Measurements from ENCODE around the gene MAGEB3. TPM values are rescaled to one million over a fixed set of nuclear protein-coding genes. Genes with fewer than 3 reads are reported as not detected.
"Not testable (repeated sequence)": the region's sequence is repeated elsewhere in the genome, so short reads cannot be mapped to it uniquely, and the experiment has no call there.

MAGEB3 gene
- not detected for total RNA-seq

DNA sequence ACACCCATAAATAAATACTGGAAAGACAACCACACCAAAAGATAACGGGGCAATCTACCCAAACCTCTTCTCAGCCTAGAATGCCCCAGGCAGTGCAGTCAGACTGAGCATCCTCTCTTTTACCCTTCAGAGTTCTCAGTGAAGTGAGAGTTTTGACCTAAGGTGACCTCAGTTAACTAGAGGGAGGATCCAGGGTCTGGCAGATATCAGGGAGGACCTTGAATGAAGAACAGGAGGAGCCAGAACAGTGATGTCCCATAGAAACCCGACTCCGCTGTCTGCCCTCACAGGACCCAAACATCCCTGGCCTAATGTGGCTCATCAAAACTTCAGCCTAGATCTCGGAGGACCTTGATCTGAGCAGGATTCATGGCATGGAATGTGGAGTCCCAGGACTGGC is at the start of gene MAGEB3:
Gene MAGEB3, plus strand, starts transcription at position 263 of the 400 bp plus-strand sequence. CDS start 5,268 bp downstream, outside the sequence.
- DNase-seq (ENCODE audit: low read depth in 2 of 3, low spot score in 2 of 3) = no peak

GRCh38 chrX:30181353-30181752 is 49.1 kb upstream of the MAGEB3 start:
- no peak for DNase-seq (ENCODE audit: low read depth in 2 of 3, low spot score in 2 of 3)

DNA sequence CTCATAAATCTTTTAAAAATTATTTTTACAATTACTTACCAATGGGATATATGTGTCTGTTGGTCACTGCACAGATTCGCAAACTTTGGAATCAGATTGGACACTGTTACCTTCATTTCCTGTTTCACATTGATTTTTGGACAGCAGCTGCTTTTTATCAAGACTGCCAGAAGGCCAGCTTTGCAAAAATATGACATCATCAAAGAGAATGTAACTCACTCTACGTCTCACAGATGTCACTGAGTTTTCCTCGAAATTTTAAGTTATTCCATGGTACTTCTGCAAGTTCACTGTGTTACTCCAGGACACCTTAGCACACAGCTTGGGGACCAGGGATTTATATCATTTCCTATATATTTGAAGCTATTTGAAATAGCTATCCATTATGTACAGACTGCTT is 46.9 kb upstream of the MAGEB3 start:
- no peak for DNase-seq (ENCODE audit: low read depth in 2 of 3, low spot score in 2 of 3)

DNA sequence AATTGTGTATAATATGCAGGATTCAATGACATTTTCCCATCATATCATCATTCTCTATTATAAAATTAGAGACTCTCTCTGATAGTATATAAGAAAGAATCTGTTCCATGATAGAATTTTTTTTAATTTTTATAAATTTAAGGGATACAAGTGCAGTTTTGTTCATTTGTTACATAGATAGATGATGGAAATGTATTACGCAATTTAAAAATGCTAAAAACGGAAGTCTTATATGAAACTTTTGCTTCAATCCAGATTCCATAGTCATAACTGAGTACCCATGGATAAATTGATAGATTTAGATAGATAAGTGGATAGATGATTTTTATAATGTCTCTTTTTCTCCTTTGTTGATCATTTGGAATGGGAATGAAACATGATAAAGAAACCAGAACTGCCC is 40.0 kb upstream of the MAGEB3 start:
- DNase-seq (ENCODE audit: low read depth in 2 of 3, low spot score in 2 of 3) = no peak

DNA sequence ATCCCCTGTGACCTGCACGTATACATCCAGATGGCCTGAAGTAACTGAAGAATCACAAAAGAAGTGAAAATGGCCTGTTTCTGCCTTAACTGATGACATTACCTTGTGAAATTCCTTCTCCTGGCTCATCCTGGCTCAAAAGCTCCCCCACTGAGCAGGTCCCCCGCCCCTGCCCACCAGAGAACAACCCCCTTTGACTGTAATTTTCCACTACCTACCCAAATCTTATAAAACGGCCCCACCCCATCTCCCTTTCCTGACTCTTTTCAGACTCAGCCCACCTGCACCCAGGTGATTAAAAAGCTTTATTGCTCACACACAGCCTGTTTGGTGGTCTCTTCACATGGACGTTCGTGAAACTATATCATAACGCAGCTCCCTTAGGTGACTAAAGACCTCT is 36.5 kb upstream of the MAGEB3 start:
- DNase-seq (ENCODE audit: low read depth in 2 of 3, low spot score in 2 of 3) = not testable (repeated sequence)

GRCh38 chrX:30196322-30196721 is 34.1 kb upstream of the MAGEB3 start:
- peak in 2 of 3 donors; percentile 3 to 24 for DNase-seq (ENCODE audit: low read depth in 2 of 3, low spot score in 2 of 3)

- no peak for DNase-seq (ENCODE audit: low read depth in 2 of 3, low spot score in 2 of 3)
Observed at GRCh38 chrX:30212172-30212571, 18.3 kb upstream of the MAGEB3 start.

GRCh38 chrX:30215357-30215843 is 15.1 kb upstream of the MAGEB3 start, which contains the start of gene MAGEB2:
TSS of gene MAGEB2 (plus strand) at chrX:30215563. CDS start at chrX:30218581, 3,018 bp downstream.
- DNase-seq (ENCODE audit: low read depth in 2 of 3, low spot score in 2 of 3) = no peak

DNA sequence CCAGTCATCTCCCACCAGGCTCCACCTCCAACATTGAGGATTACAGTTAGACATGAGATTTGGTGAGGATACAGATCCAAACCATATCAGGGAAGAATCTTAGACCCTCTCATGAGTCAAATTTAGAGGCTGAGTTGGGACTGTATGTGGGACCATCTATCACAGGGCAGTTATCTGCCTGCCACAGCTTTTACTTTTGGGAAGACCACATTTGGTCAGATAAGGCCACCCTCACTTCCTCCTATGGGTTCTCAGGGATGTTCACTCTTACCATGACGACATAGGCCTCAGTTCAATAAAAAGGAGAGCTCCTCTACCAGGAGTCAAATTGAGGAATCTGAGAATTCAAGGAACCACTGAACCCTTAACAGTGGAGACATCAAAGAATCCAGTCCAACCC is 13.0 kb upstream of the MAGEB3 start:
- peak in 2 of 3 donors; percentile 0 to 3 for DNase-seq (ENCODE audit: low read depth in 2 of 3, low spot score in 2 of 3)

DNA sequence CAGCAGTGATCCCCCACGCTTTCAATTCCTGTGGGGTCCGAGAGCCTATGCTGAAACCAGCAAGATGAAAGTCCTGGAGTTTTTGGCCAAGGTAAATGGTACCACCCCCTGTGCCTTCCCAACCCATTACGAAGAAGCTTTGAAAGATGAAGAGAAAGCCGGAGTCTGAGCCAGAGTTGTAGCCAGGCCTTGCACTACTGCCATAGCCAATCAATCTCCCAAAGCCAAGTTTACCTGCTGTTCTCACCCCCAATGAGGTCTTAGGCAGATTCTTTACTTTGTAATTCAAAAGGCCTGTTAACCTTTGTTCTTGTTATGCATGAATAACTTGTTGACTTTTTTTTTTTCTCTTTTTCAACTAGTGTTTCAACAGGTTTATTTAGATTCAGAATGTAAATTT is 11.1 kb upstream of the MAGEB3 start:
- DNase-seq (ENCODE audit: low read depth in 2 of 3, low spot score in 2 of 3) = no peak

- no peak for DNase-seq (ENCODE audit: low read depth in 2 of 3, low spot score in 2 of 3)
Observed at GRCh38 chrX:30220661-30221060, 9.8 kb upstream of the MAGEB3 start.

- DNase-seq (ENCODE audit: low read depth in 2 of 3, low spot score in 2 of 3) = no peak
Observed at GRCh38 chrX:30224536-30224935, 5.9 kb upstream of the MAGEB3 start.

DNA sequence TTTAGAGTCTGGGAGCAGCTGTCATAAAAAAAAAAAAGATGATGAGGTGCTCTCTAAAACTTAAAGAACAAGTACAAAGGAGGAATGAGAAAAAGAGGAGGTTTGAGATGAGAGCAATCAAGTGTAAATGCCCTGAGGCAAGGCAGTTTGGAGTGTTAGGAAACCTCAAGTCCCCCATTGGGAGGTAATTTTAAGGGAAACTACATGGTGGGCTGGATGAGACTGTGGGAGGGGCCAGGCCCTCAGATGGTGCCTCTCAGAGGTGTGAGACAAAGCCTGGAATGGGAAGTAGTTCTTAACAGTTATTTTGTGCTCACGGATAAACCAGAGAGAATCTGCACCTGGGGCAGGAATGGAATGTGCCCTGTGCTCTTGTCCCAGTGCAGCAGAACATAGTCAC is 1.9 kb upstream of the MAGEB3 start:
- no peak for DNase-seq (ENCODE audit: low read depth in 2 of 3, low spot score in 2 of 3)

DNA sequence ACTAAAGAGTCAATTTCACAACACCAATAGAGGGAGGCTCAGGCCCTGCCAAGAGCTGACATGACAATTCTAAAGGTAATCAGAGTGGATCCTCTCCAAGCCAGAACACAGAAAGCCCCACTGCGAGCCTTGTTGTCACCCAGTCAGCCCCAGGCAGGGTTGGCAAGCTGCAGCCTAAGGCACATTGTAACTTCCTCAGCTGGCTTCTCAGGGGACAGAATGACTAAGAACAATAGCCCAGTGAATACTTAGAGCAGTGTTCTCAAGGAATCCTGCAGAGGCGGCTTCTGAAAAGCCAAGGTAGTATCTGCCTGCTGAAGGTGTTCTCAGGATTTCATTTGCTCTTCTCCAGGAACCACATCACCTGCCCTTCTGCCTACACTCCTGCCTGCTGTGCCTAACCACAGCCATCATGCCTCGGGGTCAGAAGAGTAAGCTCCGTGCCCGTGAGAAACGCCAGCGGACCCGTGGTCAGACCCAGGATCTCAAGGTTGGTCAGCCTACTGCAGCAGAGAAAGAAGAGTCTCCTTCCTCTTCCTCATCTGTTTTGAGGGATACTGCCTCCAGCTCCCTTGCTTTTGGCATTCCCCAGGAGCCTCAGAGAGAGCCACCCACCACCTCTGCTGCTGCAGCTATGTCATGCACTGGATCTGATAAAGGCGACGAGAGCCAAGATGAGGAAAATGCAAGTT is 11.4 kb downstream of the MAGEB3 start, which contains the start of gene MAGEB4:
Gene MAGEB4, plus strand, starts transcription at position 277 of the 692 bp plus-strand sequence. Its CDS starts 136 bp downstream, at position 413.
- DNase-seq (ENCODE audit: low read depth in 2 of 3, low spot score in 2 of 3) = no peak

DNA sequence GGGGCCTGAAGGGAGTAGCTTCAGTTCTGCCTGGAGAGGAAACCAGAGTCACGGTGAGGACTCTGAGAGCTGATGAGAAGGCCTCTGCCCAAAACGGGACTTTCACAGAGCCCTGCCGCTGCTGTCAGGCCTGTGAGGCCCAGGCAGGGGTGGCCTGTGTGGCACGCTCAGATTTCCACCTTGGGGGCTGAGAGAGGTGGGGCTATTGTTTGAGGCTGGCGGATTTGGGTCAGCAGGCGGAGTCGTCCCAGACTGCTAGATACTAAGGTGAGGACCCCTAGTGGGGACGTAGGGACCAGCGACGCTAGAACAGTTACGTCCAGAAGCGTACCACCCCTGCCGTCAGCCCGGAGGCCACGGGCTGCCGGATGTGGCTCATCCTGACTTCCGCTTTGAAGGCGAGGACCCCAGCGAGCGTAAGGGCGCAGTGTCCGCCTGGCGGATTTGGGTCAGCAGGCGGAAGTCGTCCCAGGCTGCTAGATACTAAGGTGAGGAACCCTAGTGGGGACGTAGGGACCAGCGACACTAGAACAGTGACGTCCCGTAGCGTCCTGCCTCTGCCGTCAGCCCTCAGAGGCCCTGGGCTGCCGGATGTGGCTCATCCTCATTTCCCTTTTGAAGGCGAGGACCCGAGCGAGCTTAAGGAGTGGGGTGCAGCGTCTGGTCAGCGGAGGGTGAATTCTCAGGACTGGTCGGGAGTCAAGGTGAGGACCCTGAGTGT is 16.5 kb downstream of the MAGEB3 start, which contains the start of gene MAGEB1:
Gene MAGEB1, plus strand, starts transcription at position 378 of the 721 bp plus-strand sequence. CDS start 3,348 bp downstream, outside the sequence.
- no peak for DNase-seq (ENCODE audit: low read depth in 2 of 3, low spot score in 2 of 3)

DNA sequence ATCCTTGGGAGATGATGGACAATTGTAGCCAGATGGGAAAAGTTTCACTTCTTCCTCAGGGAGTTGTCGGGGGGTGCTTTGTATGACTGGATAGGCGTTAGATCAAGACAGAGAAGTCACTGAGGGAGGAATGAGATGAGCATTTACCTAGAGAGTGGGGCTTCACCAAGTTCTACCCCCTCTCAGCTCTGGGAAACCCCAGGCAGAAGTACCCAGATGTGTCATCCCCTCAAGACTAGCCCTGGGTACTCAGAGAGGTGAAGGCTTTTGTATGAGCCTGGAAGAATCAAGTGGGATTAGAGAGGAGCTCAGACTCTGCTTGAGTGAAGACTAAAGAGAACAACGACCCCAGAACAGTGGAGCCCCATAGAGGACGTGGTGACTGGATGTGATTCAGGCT is 18.4 kb downstream of the MAGEB3 start:
- no peak for DNase-seq (ENCODE audit: low read depth in 2 of 3, low spot score in 2 of 3)

DNA sequence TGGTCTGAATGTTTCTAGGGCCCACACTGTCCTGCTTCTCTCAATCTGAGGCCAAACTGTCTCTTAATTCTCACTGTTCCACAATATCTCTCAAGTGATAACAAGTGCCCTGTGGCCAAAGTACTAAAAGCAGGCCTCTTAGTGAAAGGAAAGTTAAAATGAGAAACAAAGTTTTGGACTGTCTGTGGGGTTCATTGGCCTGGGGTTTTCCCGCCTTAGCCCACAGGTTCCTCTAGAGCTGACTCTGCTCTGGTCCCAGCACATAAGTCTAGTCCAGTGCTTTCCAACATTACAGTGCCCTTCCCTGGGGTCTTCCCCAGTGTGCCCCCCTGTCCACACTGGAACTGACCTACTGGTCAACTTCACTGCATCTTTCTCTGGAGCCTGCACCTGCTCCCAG is 22.8 kb downstream of the MAGEB3 start:
- no peak for DNase-seq (ENCODE audit: low read depth in 2 of 3, low spot score in 2 of 3)

DNA sequence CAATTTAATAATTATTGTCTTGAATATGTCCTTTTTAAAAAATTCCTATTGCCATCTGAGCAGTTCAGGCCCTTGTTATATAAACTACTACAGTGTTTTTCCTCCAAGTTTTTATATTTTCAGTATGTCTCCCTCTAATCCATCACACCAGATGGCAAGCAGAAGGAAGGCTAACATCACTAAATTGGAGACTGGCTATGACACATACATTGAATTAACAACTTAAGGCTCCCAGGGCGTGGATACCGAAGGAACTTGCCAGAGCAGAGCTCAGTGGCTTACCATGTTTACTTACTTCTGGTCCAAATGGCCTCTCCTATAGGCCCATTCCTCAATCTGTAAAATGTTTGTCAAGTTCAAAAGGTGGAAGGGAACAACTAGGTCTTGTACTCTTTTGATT is 29.5 kb downstream of the MAGEB3 start:
- no peak for DNase-seq (ENCODE audit: low read depth in 2 of 3, low spot score in 2 of 3)

- no peak for DNase-seq (ENCODE audit: low read depth in 2 of 3, low spot score in 2 of 3)
Observed at GRCh38 chrX:30261012-30261411, 30.6 kb downstream of the MAGEB3 start.

DNA sequence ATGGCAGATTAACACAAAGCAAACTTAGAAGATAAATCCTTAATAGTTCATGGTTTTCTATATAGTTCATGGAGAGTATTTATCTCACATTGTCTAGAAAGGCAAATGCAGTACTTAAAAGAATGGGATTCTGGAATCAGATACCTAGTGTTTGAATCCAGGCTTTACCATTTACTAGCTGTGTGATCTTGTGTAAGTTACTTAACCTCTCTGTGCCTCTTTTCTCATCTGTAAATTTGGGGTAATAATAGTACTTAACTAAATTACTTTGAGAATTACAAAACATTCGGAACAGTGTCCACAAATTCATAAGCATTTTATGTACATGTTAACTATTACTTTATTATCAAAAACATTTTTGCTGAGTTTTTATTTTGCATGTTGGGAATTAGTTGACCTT is 32.3 kb downstream of the MAGEB3 start:
- DNase-seq (ENCODE audit: low read depth in 2 of 3, low spot score in 2 of 3) = no peak

DNA sequence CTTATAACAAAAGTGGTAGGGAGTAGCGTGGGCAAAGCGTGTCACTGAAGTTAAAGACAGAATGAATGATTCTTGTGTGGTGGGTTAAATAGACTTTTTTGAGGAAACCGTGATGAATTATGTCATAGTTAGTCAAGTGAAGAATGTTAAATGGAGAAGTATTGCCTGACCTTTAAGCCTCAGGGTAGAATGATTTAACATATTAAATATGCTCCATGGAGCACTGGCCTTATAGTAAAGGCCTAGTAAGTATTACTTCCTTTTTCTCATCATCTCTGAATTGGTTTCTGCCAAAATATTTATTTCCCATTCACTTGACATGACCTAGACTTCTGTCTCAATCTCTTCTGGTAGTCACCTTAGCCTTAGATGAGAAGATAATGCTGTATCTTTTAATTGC is 40.2 kb downstream of the MAGEB3 start:
- DNase-seq (ENCODE audit: low read depth in 2 of 3, low spot score in 2 of 3) = no peak

GRCh38 chrX:30275498-30275897 is 45.0 kb downstream of the MAGEB3 start:
- no peak for DNase-seq (ENCODE audit: low read depth in 2 of 3, low spot score in 2 of 3)

Data from hematopoietic multipotent progenitor cell (in vitro differentiated cells).